Lung (tissue), 12 donors: ENCODE data around the gene HEATR9. TPM values are rescaled to one million over a fixed set of nuclear protein-coding genes. Genes with fewer than 3 reads are reported as not detected.

ENCODE experiments used
- ATAC-seq: fragments of 200-7000 bp; cut with Tn5 transposase; one replicate; pipeline ENCODE4 v1.9.1; 2020; ENCODE audit warnings: moderate number of reproducible peaks; ENCODE audit not compliant: insufficient read depth, low FRiP score
- DNase-seq, 3 donors: peaks; one replicate each; pipeline ENCODE4 v3.0.0-alpha.2; 2013 to 2017
- H3K27ac ChIP-seq, 2 donors: one replicate each; pipeline ENCODE4 v1.5.1; 2013; ENCODE audit warnings: mild to moderate bottlenecking in 2 of 2, moderate library complexity in 2 of 2, control low read depth in 1 of 2, inconsistent platforms in 1 of 2, low read depth in 1 of 2, low read length in 1 of 2
- H3K27me3 ChIP-seq, 3 donors: one replicate each; pipeline ENCODE4 v1.5.1; 2013; ENCODE audit warnings: low read length in 2 of 3; ENCODE audit not compliant: control insufficient read depth in 3 of 3, insufficient read depth in 3 of 3
- H3K36me3 ChIP-seq, 4 donors: one replicate each; pipeline ENCODE4 v1.5.1; 2013; ENCODE audit warnings: low read length in 4 of 4, mild to moderate bottlenecking in 1 of 4, moderate library complexity in 1 of 4; ENCODE audit not compliant: control insufficient read depth in 4 of 4, insufficient read depth in 4 of 4
- H3K4me1 ChIP-seq, 5 donors: one replicate each; pipeline ENCODE4 v1.5.1; 2013; ENCODE audit warnings: low read length in 5 of 5, mild to moderate bottlenecking in 2 of 5, moderate library complexity in 1 of 5; ENCODE audit not compliant: control insufficient read depth in 5 of 5, insufficient read depth in 5 of 5
- H3K4me3 ChIP-seq: one replicate; pipeline ENCODE4 v1.5.1; 2013; ENCODE audit warnings: mild to moderate bottlenecking, control low read depth, moderate library complexity
- H3K9ac ChIP-seq, 2 donors: one replicate each; pipeline ENCODE4 v1.5.1; 2013; ENCODE audit warnings: low read length in 2 of 2, control low read depth in 1 of 2; ENCODE audit not compliant: insufficient read depth in 1 of 2
- H3K9me3 ChIP-seq, 4 donors: one replicate each; pipeline ENCODE4 v1.5.1; 2013; ENCODE audit warnings: low read length in 3 of 4, mild to moderate bottlenecking in 1 of 4, moderate library complexity in 1 of 4; ENCODE audit not compliant: control insufficient read depth in 4 of 4, insufficient read depth in 3 of 4
- CTCF ChIP-seq: IDR thresholded peaks from 2 replicates; pipeline ENCODE4 v1.5.1; 2012; ENCODE audit warnings: mild to moderate bottlenecking; ENCODE audit errors: control extremely low read depth, extremely low read depth
- WGBS, 2 donors: extraction: QIAGEN DNeasy Blood & Tissue Kit; methylation state at CpG; one replicate each; pipeline ENCODE4 v1.1.7; 2013; 5-methylcytosine and 5-hydroxymethylcytosine counted together
- polyA plus RNA-seq, 2 donors: library from polyadenylated mRNA; stranded (reverse); fragments of 200-250 nt; gene quantifications; one replicate each; pipeline ENCODE4 v1.2.1, GENCODE V29; 2013
- total RNA-seq, 2 donors: library from RNA; depleted of rRNA in 1 of 2; stranded (reverse); fragments of >200 nt in 1 of 2; gene quantifications; one replicate each; pipeline ENCODE4 v1.2.1, GENCODE V29; 2014 to 2021
- donor health status: control.
- donor health status: control.
- donor health status: Bipolar disorder and iron deficiency.
- donor health status: healthy.
- donor health status: DM: yes; HTN: yes; CAD: no.

HEATR9 gene
- total and polyA plus RNA-seq, 4 donors: 0.05 to 0.17 TPM; not detected in 2

GRCh38 chr17:35812456-35812855 lies 56.2 kb downstream of the HEATR9 start:
- Histone ChIP-seq H3K27ac (no peak overlapping the region), H3K27me3 (no peaks in the 10 kb centered on the region), H3K9me3 (no peaks in the 10 kb centered on the region), H3K36me3 (peaks cover 3 to 6% (median 4%) of the 10 kb centered on the region in 4 donors), H3K9ac (no peak overlapping the region), H3K4me3 (no peak overlapping the region), H3K4me1 (peaks cover 5 to 23% (median 13%) of the 10 kb centered on the region in 5 donors)
- TF ChIP-seq CTCF: no peak
- WGBS, 2 donors: 49 to 58% methylated on average over 5 of the region's 5 CpGs
- no peak for ATAC-seq
- DNase-seq: no peak

- DNase-seq (no peak), ATAC-seq (no peak)
- Histone ChIP-seq H3K9me3 (no peaks in the 10 kb centered on the region), H3K4me3 (no peak overlapping the region), H3K36me3 (peaks cover 3 to 6% (median 4%) of the 10 kb centered on the region in 4 donors), H3K9ac (no peak overlapping the region), H3K4me1 (peaks cover 3 to 23% (median 9%) of the 10 kb centered on the region in 5 donors), H3K27ac (no peak overlapping the region), H3K27me3 (no peaks in the 10 kb centered on the region)
- 78 to 82% methylated on average over 6 of the region's 6 CpGs for WGBS, 2 donors
- no peak for TF ChIP-seq CTCF
Measured at GRCh38 chr17:35811759-35812158, 56.9 kb downstream of the HEATR9 start.

- ATAC-seq (no peak), DNase-seq (peak in 1 of 3 donors; percentile 15)
- Histone ChIP-seq H3K9ac (peak overlapping the region; percentile 87 to 96), H3K27ac (peak overlapping the region; percentile 92 to 95), H3K36me3 (peaks cover 0 to 3% (median 1%) of the 10 kb centered on the region in 4 donors), H3K4me3 (peak overlapping the region; percentile 92), H3K27me3 (no peaks in the 10 kb centered on the region), H3K9me3 (no peaks in the 10 kb centered on the region), H3K4me1 (peaks cover 2 to 23% (median 8%) of the 10 kb centered on the region in 5 donors)
- 1% methylated on average over 21 to 24 of the region's 24 CpGs for WGBS, 2 donors
- TF ChIP-seq CTCF: no peak
Measured at GRCh38 chr17:35809855-35810461, 58.7 kb downstream of the HEATR9 start.
